ENCODE results near the gene VPS50.

VPS50 gene

GRCh38 chr7:93382362-93382761 is 150.2 kb downstream of the VPS50 start:
- Histone ChIP-seq H2AFZ (ENCODE audit: insufficient read depth, low read length, poor library complexity) (no peak overlapping the region), H2AK5ac (ENCODE audit: low read length) (no peak overlapping the region), H4K91ac (ENCODE audit: low read depth, low read length) (no peak overlapping the region), H2BK5ac (ENCODE audit: low read depth, low read length, poor library complexity) (no peak overlapping the region), H3K79me1 (ENCODE audit: low read length) (no peaks in the 10 kb centered on the region), H3K79me2 (ENCODE audit: control insufficient read depth, insufficient read depth, low read length, poor library complexity) (no peaks in the 10 kb centered on the region), H3K4me2 (ENCODE audit: low read length) (no peak overlapping the region), H2BK12ac (ENCODE audit: low read length) (no peak overlapping the region), H3K23ac (ENCODE audit: low read length) (no peak overlapping the region), H3K27me3 (ENCODE audit: insufficient read depth, low read length) (no peaks in the 10 kb centered on the region), H3K4ac (ENCODE audit: low read depth, low read length) (no peak overlapping the region), H3K4me3 (ENCODE audit: low read depth, low read length) (no peak overlapping the region), H3K18ac (ENCODE audit: low read length) (no peak overlapping the region), H3K9ac (ENCODE audit: low read length) (no peak overlapping the region), H4K8ac (ENCODE audit: low read depth, low read length) (no peak overlapping the region), H3K36me3 (ENCODE audit: control insufficient read depth in 1 of 2, insufficient read depth in 2 of 2, low read length in 2 of 2) (no peaks in the 10 kb centered on the region), H4K12ac (ENCODE audit: low read depth, low read length) (no peak overlapping the region), H2BK120ac (ENCODE audit: insufficient read depth, low read length, poor library complexity) (no peak overlapping the region), H3K27ac (ENCODE audit: low read depth, low read length) (no peak overlapping the region), H3K9me3 (ENCODE audit: insufficient read depth, low read depth, low read length) (no peaks in the 10 kb centered on the region), H3K4me1 (ENCODE audit: control insufficient read depth in 1 of 2, insufficient read depth in 2 of 2, low read length in 2 of 2) (no peaks in the 10 kb centered on the region), H3K14ac (ENCODE audit: low read length) (no peak overlapping the region)
- WGBS (ENCODE audit: extremely low coverage, insufficient coverage, insufficient read length) = no CpG with 5 or more reads among the region's 3 CpGs
- no peak for DNase-seq

GRCh38 chr7:93390660-93391059 is 158.5 kb downstream of the VPS50 start:
- H4K91ac ChIP-seq (ENCODE audit: low read depth, low read length) = no peak overlapping the region
- no peak overlapping the region for H3K27ac ChIP-seq (ENCODE audit: low read depth, low read length)
- H2BK12ac ChIP-seq (ENCODE audit: low read length) = no peak overlapping the region
- no peak overlapping the region for H2BK120ac ChIP-seq (ENCODE audit: insufficient read depth, low read length, poor library complexity)
- no peak overlapping the region for H3K4me2 ChIP-seq (ENCODE audit: low read length)
- H3K36me3 ChIP-seq (ENCODE audit: control insufficient read depth in 1 of 2, insufficient read depth in 2 of 2, low read length in 2 of 2) = no peaks in the 10 kb centered on the region
- no CpG with 5 or more reads among the region's 3 CpGs for WGBS (ENCODE audit: extremely low coverage, insufficient coverage, insufficient read length)
- no peak overlapping the region for H4K12ac ChIP-seq (ENCODE audit: low read depth, low read length)
- no peak overlapping the region for H3K18ac ChIP-seq (ENCODE audit: low read length)
- no peak overlapping the region for H2AFZ ChIP-seq (ENCODE audit: insufficient read depth, low read length, poor library complexity)
- no peak overlapping the region for H2AK5ac ChIP-seq (ENCODE audit: low read length)
- no peak for DNase-seq
- no peak overlapping the region for H3K9ac ChIP-seq (ENCODE audit: low read length)
- H3K4me1 ChIP-seq (ENCODE audit: control insufficient read depth in 1 of 2, insufficient read depth in 2 of 2, low read length in 2 of 2) = no peaks in the 10 kb centered on the region
- no peaks in the 10 kb centered on the region for H3K9me3 ChIP-seq (ENCODE audit: insufficient read depth, low read depth, low read length)
- H3K4me3 ChIP-seq (ENCODE audit: low read depth, low read length) = no peak overlapping the region
- H3K79me2 ChIP-seq (ENCODE audit: control insufficient read depth, insufficient read depth, low read length, poor library complexity) = no peaks in the 10 kb centered on the region
- H4K8ac ChIP-seq (ENCODE audit: low read depth, low read length) = no peak overlapping the region
- H2BK5ac ChIP-seq (ENCODE audit: low read depth, low read length, poor library complexity) = no peak overlapping the region
- no peak overlapping the region for H3K4ac ChIP-seq (ENCODE audit: low read depth, low read length)
- H3K79me1 ChIP-seq (ENCODE audit: low read length) = no peaks in the 10 kb centered on the region
- no peak overlapping the region for H3K14ac ChIP-seq (ENCODE audit: low read length)
- no peak overlapping the region for H3K23ac ChIP-seq (ENCODE audit: low read length)
- no peaks in the 10 kb centered on the region for H3K27me3 ChIP-seq (ENCODE audit: insufficient read depth, low read length)

- no peak for DNase-seq
- Histone ChIP-seq H2BK5ac (ENCODE audit: low read depth, low read length, poor library complexity) (no peak overlapping the region), H3K79me2 (ENCODE audit: control insufficient read depth, insufficient read depth, low read length, poor library complexity) (no peaks in the 10 kb centered on the region), H3K4ac (ENCODE audit: low read depth, low read length) (no peak overlapping the region), H4K8ac (ENCODE audit: low read depth, low read length) (no peak overlapping the region), H3K9ac (ENCODE audit: low read length) (no peak overlapping the region), H3K4me1 (ENCODE audit: control insufficient read depth in 1 of 2, insufficient read depth in 2 of 2, low read length in 2 of 2) (no peaks in the 10 kb centered on the region), H3K36me3 (ENCODE audit: control insufficient read depth in 1 of 2, insufficient read depth in 2 of 2, low read length in 2 of 2) (no peaks in the 10 kb centered on the region), H2BK120ac (ENCODE audit: insufficient read depth, low read length, poor library complexity) (no peak overlapping the region), H2AFZ (ENCODE audit: insufficient read depth, low read length, poor library complexity) (no peak overlapping the region), H3K4me3 (ENCODE audit: low read depth, low read length) (no peak overlapping the region), H4K12ac (ENCODE audit: low read depth, low read length) (no peak overlapping the region), H3K18ac (ENCODE audit: low read length) (no peak overlapping the region), H3K27me3 (ENCODE audit: insufficient read depth, low read length) (no peaks in the 10 kb centered on the region), H2BK12ac (ENCODE audit: low read length) (no peak overlapping the region), H3K14ac (ENCODE audit: low read length) (no peak overlapping the region), H3K79me1 (ENCODE audit: low read length) (no peaks in the 10 kb centered on the region), H3K4me2 (ENCODE audit: low read length) (no peak overlapping the region), H3K23ac (ENCODE audit: low read length) (no peak overlapping the region), H3K27ac (ENCODE audit: low read depth, low read length) (no peak overlapping the region), H3K9me3 (ENCODE audit: insufficient read depth, low read depth, low read length) (no peaks in the 10 kb centered on the region), H4K91ac (ENCODE audit: low read depth, low read length) (no peak overlapping the region), H2AK5ac (ENCODE audit: low read length) (no peak overlapping the region)
- no CpG with 5 or more reads among the region's 1 CpG for WGBS (ENCODE audit: extremely low coverage, insufficient coverage, insufficient read length)
These were observed 160.8 kb downstream of the VPS50 start for GRCh38 chr7:93392984-93393383.

GRCh38 chr7:93399642-93400041 is 167.5 kb downstream of the VPS50 start:
- Histone ChIP-seq H3K14ac (ENCODE audit: low read length) (no peak overlapping the region), H4K8ac (ENCODE audit: low read depth, low read length) (no peak overlapping the region), H4K12ac (ENCODE audit: low read depth, low read length) (no peak overlapping the region), H3K9me3 (ENCODE audit: insufficient read depth, low read depth, low read length) (no peaks in the 10 kb centered on the region), H2BK12ac (ENCODE audit: low read length) (no peak overlapping the region), H3K4me1 (ENCODE audit: control insufficient read depth in 1 of 2, insufficient read depth in 2 of 2, low read length in 2 of 2) (no peaks in the 10 kb centered on the region), H3K18ac (ENCODE audit: low read length) (no peak overlapping the region), H4K91ac (ENCODE audit: low read depth, low read length) (no peak overlapping the region), H3K79me1 (ENCODE audit: low read length) (no peaks in the 10 kb centered on the region), H2BK5ac (ENCODE audit: low read depth, low read length, poor library complexity) (no peak overlapping the region), H3K27me3 (ENCODE audit: insufficient read depth, low read length) (no peaks in the 10 kb centered on the region), H3K4me3 (ENCODE audit: low read depth, low read length) (no peak overlapping the region), H3K4me2 (ENCODE audit: low read length) (no peak overlapping the region), H3K9ac (ENCODE audit: low read length) (no peak overlapping the region), H3K23ac (ENCODE audit: low read length) (no peak overlapping the region), H3K27ac (ENCODE audit: low read depth, low read length) (no peak overlapping the region), H3K79me2 (ENCODE audit: control insufficient read depth, insufficient read depth, low read length, poor library complexity) (no peaks in the 10 kb centered on the region), H2BK120ac (ENCODE audit: insufficient read depth, low read length, poor library complexity) (no peak overlapping the region), H3K4ac (ENCODE audit: low read depth, low read length) (no peak overlapping the region), H2AK5ac (ENCODE audit: low read length) (no peak overlapping the region), H3K36me3 (ENCODE audit: control insufficient read depth in 1 of 2, insufficient read depth in 2 of 2, low read length in 2 of 2) (no peaks in the 10 kb centered on the region), H2AFZ (ENCODE audit: insufficient read depth, low read length, poor library complexity) (no peak overlapping the region)
- no peak for DNase-seq
- 100% methylated on average over 1 of the region's 3 CpGs for WGBS (ENCODE audit: extremely low coverage, insufficient coverage, insufficient read length)
